Ishikawa (cell line): ENCODE results near the gene MAP1LC3B2.

Source experiments
- CREB1 ChIP-seq: IDR thresholded peaks from 2 replicates; pipeline ENCODE4 v1.6.1; 2012; ENCODE audit warnings: low read depth
- RAD21 ChIP-seq: IDR thresholded peaks from 2 replicates; pipeline ENCODE4 v1.6.1; 2012; ENCODE audit warnings: low read depth
- YY1 ChIP-seq: IDR thresholded peaks from 2 replicates; pipeline ENCODE4 v1.6.1; 2012; ENCODE audit warnings: low read depth

- TF ChIP-seq RAD21 (no peak), YY1 (no peak), CREB1 (no peak)
Observed at GRCh38 chr12:116549993-116550392, 9.2 kb upstream of the MAP1LC3B2 start.
